ENCODE data around the gene TFR2.

TFR2 gene

DNA sequence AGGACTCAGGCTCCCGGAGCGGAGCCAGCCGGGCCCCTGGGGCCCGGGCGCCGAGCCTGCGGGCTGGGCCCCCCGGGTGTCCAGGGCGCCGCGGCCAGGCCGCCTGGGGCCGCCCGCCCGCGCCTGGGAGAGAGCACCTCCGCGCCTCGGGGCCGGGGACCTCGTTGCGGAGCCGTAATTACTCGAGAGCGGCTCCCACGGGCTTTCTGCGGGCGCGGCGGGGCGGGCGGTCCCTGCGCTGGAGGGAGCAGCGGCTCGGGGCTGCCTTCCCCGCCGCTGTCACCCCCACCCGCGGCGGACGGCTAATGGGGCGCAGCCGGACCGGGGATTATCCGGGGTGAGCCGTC lies 33.7 kb upstream of the TFR2 start:
- TF ChIP-seq SIN3A (IDR thresholded peaks at IDR 0.05; ENCODE audit: borderline replicate concordance, insufficient read depth, low read length): no peak
- TF ChIP-seq, protein P1, sequence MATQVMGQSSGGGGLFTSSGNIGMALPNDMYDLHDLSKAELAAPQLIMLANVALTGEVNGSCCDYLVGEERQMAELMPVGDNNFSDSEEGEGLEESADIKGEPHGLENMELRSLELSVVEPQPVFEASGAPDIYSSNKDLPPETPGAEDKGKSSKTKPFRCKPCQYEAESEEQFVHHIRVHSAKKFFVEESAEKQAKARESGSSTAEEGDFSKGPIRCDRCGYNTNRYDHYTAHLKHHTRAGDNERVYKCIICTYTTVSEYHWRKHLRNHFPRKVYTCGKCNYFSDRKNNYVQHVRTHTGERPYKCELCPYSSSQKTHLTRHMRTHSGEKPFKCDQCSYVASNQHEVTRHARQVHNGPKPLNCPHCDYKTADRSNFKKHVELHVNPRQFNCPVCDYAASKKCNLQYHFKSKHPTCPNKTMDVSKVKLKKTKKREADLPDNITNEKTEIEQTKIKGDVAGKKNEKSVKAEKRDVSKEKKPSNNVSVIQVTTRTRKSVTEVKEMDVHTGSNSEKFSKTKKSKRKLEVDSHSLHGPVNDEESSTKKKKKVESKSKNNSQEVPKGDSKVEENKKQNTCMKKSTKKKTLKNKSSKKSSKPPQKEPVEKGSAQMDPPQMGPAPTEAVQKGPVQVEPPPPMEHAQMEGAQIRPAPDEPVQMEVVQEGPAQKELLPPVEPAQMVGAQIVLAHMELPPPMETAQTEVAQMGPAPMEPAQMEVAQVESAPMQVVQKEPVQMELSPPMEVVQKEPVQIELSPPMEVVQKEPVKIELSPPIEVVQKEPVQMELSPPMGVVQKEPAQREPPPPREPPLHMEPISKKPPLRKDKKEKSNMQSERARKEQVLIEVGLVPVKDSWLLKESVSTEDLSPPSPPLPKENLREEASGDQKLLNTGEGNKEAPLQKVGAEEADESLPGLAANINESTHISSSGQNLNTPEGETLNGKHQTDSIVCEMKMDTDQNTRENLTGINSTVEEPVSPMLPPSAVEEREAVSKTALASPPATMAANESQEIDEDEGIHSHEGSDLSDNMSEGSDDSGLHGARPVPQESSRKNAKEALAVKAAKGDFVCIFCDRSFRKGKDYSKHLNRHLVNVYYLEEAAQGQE (IDR thresholded peaks at IDR 0.05; ENCODE audit: insufficient read depth in 1 of 2, low read depth in 2 of 2, low read length in 2 of 2): no peak
- TF ChIP-seq FOXP2 (optimal IDR thresholded peaks at IDR 0.05; ENCODE audit: borderline replicate concordance, extremely low read depth, extremely low read length, insufficient read depth): no peak
- no peak for TF ChIP-seq TAF1 (IDR thresholded peaks at IDR 0.05; ENCODE audit: borderline replicate concordance, insufficient read depth, low read length)
- no peak for TF ChIP-seq POLR2AphosphoS5 (IDR thresholded peaks at IDR 0.05; ENCODE audit: low read depth, low read length)

DNA sequence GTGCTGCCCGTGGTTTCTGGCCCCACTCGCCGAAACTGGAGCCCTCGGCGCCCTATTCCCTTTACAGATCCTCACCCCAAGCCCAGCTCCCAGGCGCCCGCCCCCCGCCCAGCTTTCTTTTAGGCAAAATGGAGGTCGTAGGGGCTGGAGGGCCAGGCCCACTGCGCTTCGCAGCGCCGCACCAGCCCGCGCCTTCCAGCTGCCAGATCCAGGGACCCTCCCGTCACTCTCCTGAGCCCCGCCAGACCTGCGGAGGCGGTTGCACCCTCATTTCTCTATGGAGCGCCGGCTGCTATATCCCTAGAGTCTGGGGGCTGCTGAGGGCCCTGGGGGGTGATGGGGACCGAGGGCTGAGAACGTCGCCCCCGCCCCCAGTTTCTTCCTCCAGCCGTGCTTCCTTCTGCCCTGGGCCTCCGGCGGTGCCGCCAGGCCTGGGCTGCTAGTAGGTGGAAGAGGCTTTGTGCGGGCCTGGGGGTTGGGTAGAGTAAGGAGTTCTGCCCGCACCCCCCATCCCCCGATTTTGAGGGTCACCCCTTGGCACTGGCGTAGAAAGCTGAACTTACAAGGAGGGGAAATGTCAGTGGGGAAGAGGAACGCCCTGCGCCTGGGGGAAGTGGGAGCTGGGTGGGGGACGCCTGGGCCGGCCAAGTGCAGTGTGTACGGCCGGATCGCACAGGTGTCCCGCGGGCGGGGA lies 33.2 kb upstream of the TFR2 start:
- TF ChIP-seq FOXP2 (optimal IDR thresholded peaks at IDR 0.05; ENCODE audit: borderline replicate concordance, extremely low read depth, extremely low read length, insufficient read depth) (no peak), SIN3A (IDR thresholded peaks at IDR 0.05; ENCODE audit: borderline replicate concordance, insufficient read depth, low read length) (no peak), POLR2AphosphoS5 (IDR thresholded peaks at IDR 0.05; ENCODE audit: low read depth, low read length) (no peak), TAF1 (IDR thresholded peaks at IDR 0.05; ENCODE audit: borderline replicate concordance, insufficient read depth, low read length) (no peak)
- TF ChIP-seq, protein P1 (IDR thresholded peaks at IDR 0.05; ENCODE audit: insufficient read depth in 1 of 2, low read depth in 2 of 2, low read length in 2 of 2): no peak

DNA sequence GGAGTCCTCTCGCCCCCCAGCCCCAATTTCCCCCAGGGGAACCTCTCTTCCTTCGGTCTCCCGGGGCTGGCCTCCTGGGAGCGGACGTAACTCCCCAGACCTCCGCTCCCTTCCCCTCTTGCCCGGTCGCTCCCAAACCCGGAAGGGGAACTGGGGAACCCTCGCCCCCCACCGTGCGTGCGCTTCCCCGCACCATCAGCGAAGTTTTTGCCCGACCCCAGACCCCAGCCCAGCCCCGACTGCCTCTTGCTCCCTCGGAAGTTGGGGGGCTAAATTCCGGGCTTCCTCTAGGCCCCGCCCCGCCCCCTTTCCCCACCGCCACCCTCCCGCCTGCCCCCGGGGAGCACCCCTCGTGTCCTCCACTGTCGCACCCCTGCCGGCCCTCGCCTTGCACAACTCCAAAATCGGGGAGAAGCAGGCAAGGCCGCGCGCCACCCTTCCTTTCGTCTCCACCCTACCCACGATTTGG lies 32.6 kb upstream of the TFR2 start:
- no peak for TF ChIP-seq TAF1 (IDR thresholded peaks at IDR 0.05; ENCODE audit: borderline replicate concordance, insufficient read depth, low read length)
- TF ChIP-seq, protein P1 (IDR thresholded peaks at IDR 0.05; ENCODE audit: insufficient read depth in 1 of 2, low read depth in 2 of 2, low read length in 2 of 2): no peak

DNA sequence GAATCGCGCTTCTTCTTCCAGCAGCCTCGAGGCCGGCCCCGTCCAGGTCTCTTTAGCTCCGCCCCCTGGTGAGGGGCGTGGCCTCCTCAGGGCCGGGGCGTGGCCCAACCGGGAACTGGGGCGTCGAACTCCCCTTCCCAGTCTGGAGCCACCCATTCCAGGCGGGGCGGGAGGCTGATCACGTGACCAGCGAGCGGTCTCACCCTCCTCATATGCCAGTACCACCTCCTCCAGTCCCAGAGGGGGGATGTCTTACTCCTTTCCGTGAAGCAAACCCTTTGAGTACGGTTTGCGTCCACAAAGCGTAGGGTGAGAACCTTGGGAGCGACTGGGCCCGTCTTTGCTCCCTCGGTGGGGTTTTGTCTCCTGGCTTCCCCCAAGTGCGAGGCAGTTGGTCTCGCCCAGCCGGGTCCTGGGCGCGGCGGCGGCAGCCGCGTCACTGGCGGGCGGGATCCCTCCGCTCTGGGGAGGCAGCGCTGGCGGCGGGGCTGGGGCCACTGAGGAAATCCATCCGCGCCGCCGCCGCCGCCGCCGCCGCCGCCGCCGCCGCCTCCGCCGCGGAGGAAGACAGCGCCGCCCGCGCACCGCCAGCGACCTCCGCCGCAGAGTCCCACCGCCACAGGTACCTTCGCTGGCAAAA lies 32.1 kb upstream of the TFR2 start, which contains the start of gene GNB2:
Gene GNB2, plus strand, starts transcription at position 439 of the 640 bp plus-strand sequence. CDS start 2,526 bp downstream, outside the sequence.
- peak; percentile 17; the same call in 1 of the 2 replicates for TF ChIP-seq SIN3A (IDR thresholded peaks at IDR 0.05; ENCODE audit: borderline replicate concordance, insufficient read depth, low read length)
- TF ChIP-seq FOXP2 (optimal IDR thresholded peaks at IDR 0.05; ENCODE audit: borderline replicate concordance, extremely low read depth, extremely low read length, insufficient read depth): no peak
- TF ChIP-seq, protein P1 (IDR thresholded peaks at IDR 0.05; ENCODE audit: insufficient read depth in 1 of 2, low read depth in 2 of 2, low read length in 2 of 2): 0 out of 4 replicates have a peak, but pooled peaks of 1 of the 2 experiments have one; percentile 34
- peak; percentile 28; the same call in 1 of the 2 replicates for TF ChIP-seq POLR2AphosphoS5 (IDR thresholded peaks at IDR 0.05; ENCODE audit: low read depth, low read length)
- TF ChIP-seq TAF1 (IDR thresholded peaks at IDR 0.05; ENCODE audit: borderline replicate concordance, insufficient read depth, low read length): peak; percentile 66; the same call in 1 of the 2 replicates

All from PFSK-1 (cell line).